ENCODE data around the gene PTPRK. TPM values are rescaled to one million over a fixed set of nuclear protein-coding genes. Genes with fewer than 3 reads are reported as not detected.

Gene PTPRK
- total and polyA plus RNA-seq, 2 donors (not counting 1 experiment from before 2014, with no cell fraction given), result 16.2 to 18.7 TPM

DNA sequence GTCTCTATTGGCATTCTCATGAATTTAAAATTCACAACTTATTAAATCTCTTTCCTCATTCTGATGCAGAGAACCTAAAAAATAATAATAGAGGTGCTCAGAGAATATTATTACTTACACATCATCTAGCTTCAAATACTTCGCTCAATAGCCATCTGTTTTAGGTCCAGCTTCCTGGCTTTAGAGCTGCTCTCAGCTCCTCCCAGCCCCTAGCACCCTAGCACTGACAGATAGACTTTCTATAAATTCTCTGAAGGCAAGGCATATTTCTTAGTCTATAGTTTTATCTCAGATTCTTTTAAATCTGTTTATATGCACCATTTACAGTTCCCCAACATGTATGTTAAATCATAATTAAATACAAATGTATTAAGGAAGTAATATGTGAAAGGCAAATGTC is 281.3 kb downstream of the PTPRK start:
- peaks cover 25% of the 10 kb centered on the region for H3K4me1 Mint-ChIP-seq
- peak overlapping the region; percentile 63 for H3K9ac ChIP-seq (ENCODE audit: low read length)
- H3K27me3 ChIP-seq (replicated peaks in 1 of 4; ENCODE audit: control extremely low read depth in 1 of 4, control insufficient read depth in 3 of 4, insufficient read depth in 4 of 4, low read length in 3 of 4), result no peaks in the 10 kb centered on the region
- WGBS (ENCODE audit: insufficient coverage), result no CpG with 5 or more reads among the region's 1 CpG
- peaks cover 16 to 33% of the 10 kb centered on the region in 2 donors for H3K4me1 ChIP-seq (ENCODE audit: control insufficient read depth in 2 of 2, insufficient read depth in 2 of 2, low read length in 2 of 2)
- no peaks in the 10 kb centered on the region for H3K9me3 Mint-ChIP-seq (ENCODE audit: insufficient read depth)
- peak overlapping the region; percentile 66 for H3K27ac Mint-ChIP-seq
- no peaks in the 10 kb centered on the region for H3K27me3 Mint-ChIP-seq
- DNase-seq (peak; percentile 2), ATAC-seq (ENCODE audit: low read depth) (no peak)
- H3K36me3 ChIP-seq (replicated peaks in 1 of 2; ENCODE audit: control extremely low read depth in 1 of 2, control insufficient read depth in 1 of 2, extremely low read depth in 1 of 2, insufficient read depth in 2 of 2, low read length in 1 of 2), result peaks cover 3 to 6% of the 10 kb centered on the region in 2 experiments
- peak overlapping the region; percentile 29 for H2AFZ ChIP-seq (ENCODE audit: insufficient read depth, low read depth, low read length, poor library complexity, severe bottlenecking)
- POLR2A ChIA-PET, result no interaction called here
- H3K4me3 ChIP-seq (ENCODE audit: control extremely low read depth in 1 of 5, extremely low read depth in 1 of 5, insufficient read depth in 1 of 5, low read depth in 2 of 5, low read length in 4 of 5), result peak overlapping the region in 4 of 5 experiments; percentile 24 to 64 (median 44)
- CTCF ChIA-PET, result no interaction called here
- peak overlapping the region; percentile 19 to 82 for H3K27ac ChIP-seq (ENCODE audit: low read length in 2 of 2)
- TF ChIP-seq CTCF (IDR thresholded peaks at IDR 0.05), result no peak
- no peak for TF ChIP-seq EZH2 (IDR thresholded peaks at IDR 0.05; ENCODE audit: borderline replicate concordance, insufficient read depth, low read depth, low read length, poor library complexity, severe bottlenecking)
- H4K20me1 ChIP-seq (ENCODE audit: control insufficient read depth, insufficient read depth, low read length, poor library complexity, severe bottlenecking), result no peaks in the 10 kb centered on the region
- H3K79me2 ChIP-seq (ENCODE audit: control insufficient read depth, insufficient read depth, low read length), result peaks cover 48% of the 10 kb centered on the region
- intact Hi-C loops (cut with micrococcal nuclease), result no loop called here
- H3K4me2 ChIP-seq (replicated peaks; ENCODE audit: low read depth, low read length, poor library complexity, severe bottlenecking), result peak overlapping the region; percentile 69
- no peaks in the 10 kb centered on the region for H3K9me3 ChIP-seq (ENCODE audit: control extremely low read depth in 1 of 3, control insufficient read depth in 2 of 3, insufficient read depth in 1 of 3, low read length in 2 of 3)
- H3K4me3 Mint-ChIP-seq, result peak overlapping the region; percentile 54

DNA sequence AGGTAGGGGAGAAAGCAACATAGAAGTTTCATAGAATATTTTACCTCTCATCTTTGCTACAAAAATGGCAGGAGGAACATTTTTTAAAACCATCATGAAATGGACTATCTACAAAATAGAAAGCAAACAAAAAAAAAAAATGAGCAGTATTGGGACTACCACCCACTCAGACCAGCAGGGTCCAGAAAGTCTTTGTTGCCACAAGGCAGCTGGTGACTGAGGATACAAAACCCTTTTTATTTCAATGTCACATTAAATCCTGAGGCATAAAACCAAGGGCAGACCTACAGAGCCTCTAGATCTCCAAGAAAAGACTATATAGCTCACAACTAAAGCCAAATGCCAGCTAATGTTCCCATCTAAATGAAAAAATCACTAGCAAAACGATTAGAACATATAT is 282.2 kb downstream of the PTPRK start:
- H3K9me3 ChIP-seq (ENCODE audit: control extremely low read depth in 1 of 3, control insufficient read depth in 2 of 3, insufficient read depth in 1 of 3, low read length in 2 of 3), result no peaks in the 10 kb centered on the region
- no peaks in the 10 kb centered on the region for H3K27me3 ChIP-seq (replicated peaks in 1 of 4; ENCODE audit: control extremely low read depth in 1 of 4, control insufficient read depth in 3 of 4, insufficient read depth in 4 of 4, low read length in 3 of 4)
- peak overlapping the region in 1 of 5 experiments; percentile 18 for H3K4me3 ChIP-seq (ENCODE audit: control extremely low read depth in 1 of 5, extremely low read depth in 1 of 5, insufficient read depth in 1 of 5, low read depth in 2 of 5, low read length in 4 of 5)
- H2AFZ ChIP-seq (ENCODE audit: insufficient read depth, low read depth, low read length, poor library complexity, severe bottlenecking), result no peak overlapping the region
- peak overlapping the region; percentile 7 for H3K4me3 Mint-ChIP-seq
- POLR2A ChIA-PET, result no interaction called here
- H3K27me3 Mint-ChIP-seq, result no peaks in the 10 kb centered on the region
- DNase-seq (no peak), ATAC-seq (ENCODE audit: low read depth) (no peak)
- H3K4me2 ChIP-seq (replicated peaks; ENCODE audit: low read depth, low read length, poor library complexity, severe bottlenecking), result peak overlapping the region; percentile 69
- CTCF ChIA-PET, result no interaction called here
- H3K36me3 ChIP-seq (replicated peaks in 1 of 2; ENCODE audit: control extremely low read depth in 1 of 2, control insufficient read depth in 1 of 2, extremely low read depth in 1 of 2, insufficient read depth in 2 of 2, low read length in 1 of 2), result peaks cover 3 to 6% of the 10 kb centered on the region in 2 experiments
- H3K9ac ChIP-seq (ENCODE audit: low read length), result peak overlapping the region; percentile 63
- intact Hi-C loops (cut with micrococcal nuclease), result no loop called here
- no peak overlapping the region for H3K27ac Mint-ChIP-seq
- H4K20me1 ChIP-seq (ENCODE audit: control insufficient read depth, insufficient read depth, low read length, poor library complexity, severe bottlenecking), result no peaks in the 10 kb centered on the region
- peak overlapping the region in 1 of 2 donors; percentile 82 for H3K27ac ChIP-seq (ENCODE audit: low read length in 2 of 2)
- H3K4me1 Mint-ChIP-seq, result peaks cover 27% of the 10 kb centered on the region
- no peak for TF ChIP-seq EZH2 (IDR thresholded peaks at IDR 0.05; ENCODE audit: borderline replicate concordance, insufficient read depth, low read depth, low read length, poor library complexity, severe bottlenecking)
- no peaks in the 10 kb centered on the region for H3K9me3 Mint-ChIP-seq (ENCODE audit: insufficient read depth)
- peaks cover 16 to 33% of the 10 kb centered on the region in 2 donors for H3K4me1 ChIP-seq (ENCODE audit: control insufficient read depth in 2 of 2, insufficient read depth in 2 of 2, low read length in 2 of 2)
- H3K79me2 ChIP-seq (ENCODE audit: control insufficient read depth, insufficient read depth, low read length), result peaks cover 55% of the 10 kb centered on the region
- WGBS (ENCODE audit: insufficient coverage), result no CpG with 5 or more reads among the region's 1 CpG
